G401.6 (cell line): Measurements from ENCODE around the gene ATP1A2.

Source experiments
- FAIRE-seq: peaks from 2 replicates; lab custom pipeline; 2012; peaks lifted over from hg19 to GRCh38; lab: Jason Lieb, UNC

Gene ATP1A2

DNA sequence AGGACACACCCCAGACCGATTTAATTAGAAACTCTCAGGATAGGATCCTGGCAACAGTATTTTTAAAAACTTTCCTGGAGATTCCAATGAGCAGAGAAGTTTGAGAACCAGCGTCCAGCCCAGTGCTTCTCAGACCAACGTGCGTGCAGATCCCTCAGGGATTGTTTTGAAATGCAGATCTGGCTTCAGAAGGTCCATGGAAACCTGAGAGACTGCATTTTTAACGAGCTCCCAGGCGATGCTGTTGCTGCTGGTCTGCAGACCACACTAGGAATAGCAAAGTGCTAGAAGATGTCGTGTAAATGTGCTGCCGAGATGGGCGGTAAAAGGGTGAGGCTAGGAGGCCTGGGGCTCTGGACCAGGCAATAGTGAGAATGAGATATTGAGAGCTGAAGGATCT is 56.4 kb downstream of the ATP1A2 start:
- FAIRE-seq: no peak

DNA sequence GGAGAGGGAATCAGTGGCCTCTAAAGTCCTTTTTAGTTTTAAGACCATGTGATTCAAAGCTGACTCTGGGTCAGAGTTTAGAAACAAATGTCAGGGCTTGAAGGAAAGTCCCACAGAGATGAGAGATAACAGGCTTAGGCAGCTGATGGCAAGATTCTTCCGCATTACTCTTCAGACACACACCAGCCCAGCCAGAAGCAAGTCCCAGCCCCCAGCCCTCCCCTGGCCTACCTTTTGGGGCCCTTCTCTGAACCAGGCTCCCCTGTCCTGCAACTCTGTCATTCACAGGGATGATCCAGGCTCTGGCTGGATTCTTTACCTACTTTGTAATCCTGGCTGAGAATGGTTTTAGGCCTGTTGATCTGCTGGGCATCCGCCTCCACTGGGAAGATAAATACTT is 61.7 kb downstream of the ATP1A2 start:
- no peak for FAIRE-seq

DNA sequence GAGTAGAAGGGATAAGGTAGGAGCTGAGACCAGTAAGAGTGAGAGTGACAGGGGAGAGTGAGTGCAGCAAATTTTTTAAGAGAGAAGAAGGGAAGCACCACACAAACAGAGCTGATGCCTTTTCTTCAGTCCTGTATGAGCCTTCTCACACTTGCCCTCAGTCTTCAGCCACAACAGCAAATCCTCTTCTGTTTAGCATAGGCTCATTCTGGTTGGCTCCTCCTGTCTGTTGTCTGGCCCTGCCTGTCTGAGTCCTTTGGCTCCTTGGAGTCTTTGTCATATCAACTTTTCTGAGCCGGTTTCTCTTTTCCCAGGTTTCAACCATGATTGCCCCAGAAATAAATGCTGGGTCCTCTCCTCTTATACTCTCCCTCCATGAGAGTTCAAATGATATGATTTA is 62.1 kb downstream of the ATP1A2 start:
- FAIRE-seq: no peak

- FAIRE-seq: no peak
Measured at GRCh38 chr1:160178731-160179130, 63.2 kb downstream of the ATP1A2 start.

- FAIRE-seq: no peak
Measured at GRCh38 chr1:160179336-160179735, 63.8 kb downstream of the ATP1A2 start.

- FAIRE-seq: no peak
Measured at GRCh38 chr1:160186246-160186645, 70.7 kb downstream of the ATP1A2 start.

GRCh38 chr1:160186729-160187128 is 71.2 kb downstream of the ATP1A2 start:
- FAIRE-seq: no peak

DNA sequence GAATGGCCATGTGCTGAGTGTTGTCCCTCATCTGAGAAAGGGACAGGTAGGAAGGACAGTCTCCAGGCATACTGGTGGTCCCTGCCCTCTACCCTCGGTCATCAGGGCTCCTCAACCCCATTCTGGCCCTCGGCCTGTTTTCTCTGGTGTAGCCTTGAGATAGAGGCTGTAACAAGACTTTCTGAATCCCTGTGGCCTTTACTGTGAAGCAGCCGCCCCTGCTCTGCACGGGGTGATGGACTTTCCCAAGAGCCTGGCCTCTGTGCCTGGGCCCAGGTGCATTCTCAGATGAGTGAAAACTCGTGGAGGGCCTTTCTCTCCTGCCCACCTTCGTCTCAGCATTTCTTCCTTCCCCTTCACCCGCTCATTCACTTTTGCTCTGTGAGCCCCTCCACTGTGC is 71.8 kb downstream of the ATP1A2 start:
- no peak for FAIRE-seq

- FAIRE-seq: no peak
Measured at GRCh38 chr1:160188341-160188740, 72.8 kb downstream of the ATP1A2 start.

DNA sequence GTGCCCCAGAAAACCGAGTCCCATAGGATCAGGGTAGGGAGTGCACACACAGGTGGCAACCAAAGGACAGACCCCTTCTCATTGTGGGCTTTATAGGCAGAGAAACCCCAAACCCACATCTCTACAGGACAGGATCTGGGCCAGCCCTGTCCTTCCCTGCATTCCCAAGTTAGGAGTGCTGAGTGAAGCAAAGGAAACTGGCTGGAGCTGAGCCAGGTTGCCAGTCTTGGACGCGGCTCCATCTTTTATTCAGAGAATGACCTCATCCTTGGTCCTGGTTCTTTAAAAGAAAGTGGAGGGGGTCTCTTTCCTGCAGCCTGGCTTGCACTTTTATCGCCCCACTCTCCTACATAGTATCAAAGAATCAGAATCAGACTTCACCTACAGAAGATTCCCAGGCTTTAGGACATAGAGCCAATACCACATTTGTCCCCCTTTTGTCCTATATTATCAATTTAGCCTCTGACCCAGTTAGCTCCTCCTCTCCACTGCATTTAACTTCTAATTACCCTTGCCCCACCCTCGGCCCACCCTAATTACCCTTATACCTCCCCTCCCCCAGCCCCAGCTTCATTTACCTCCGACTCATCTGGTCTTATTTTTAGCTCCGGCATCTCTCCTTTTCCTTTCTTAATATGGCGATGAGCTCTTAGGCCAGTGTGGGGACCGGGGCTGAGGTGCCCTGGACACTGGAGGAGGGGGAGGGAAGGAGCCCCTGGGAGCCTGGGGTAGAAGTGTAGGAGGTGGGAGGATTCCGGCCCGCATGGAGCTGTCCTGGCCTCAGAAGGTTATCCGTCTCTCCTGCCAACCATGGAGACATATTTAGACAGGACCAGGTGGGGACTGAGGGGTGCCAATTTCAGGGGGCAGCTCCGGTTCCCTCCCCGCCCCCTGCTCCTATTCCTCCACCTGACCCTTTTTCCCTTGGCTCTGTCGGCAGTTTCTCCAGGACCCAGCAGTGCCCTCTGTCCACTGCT is 74.4 kb downstream of the ATP1A2 start, which contains the start of gene CASQ1:
Gene CASQ1, plus strand, starts transcription at position 927 of the 977 bp plus-strand sequence. CDS start 177 bp downstream, outside the sequence.
- no peak for FAIRE-seq

DNA sequence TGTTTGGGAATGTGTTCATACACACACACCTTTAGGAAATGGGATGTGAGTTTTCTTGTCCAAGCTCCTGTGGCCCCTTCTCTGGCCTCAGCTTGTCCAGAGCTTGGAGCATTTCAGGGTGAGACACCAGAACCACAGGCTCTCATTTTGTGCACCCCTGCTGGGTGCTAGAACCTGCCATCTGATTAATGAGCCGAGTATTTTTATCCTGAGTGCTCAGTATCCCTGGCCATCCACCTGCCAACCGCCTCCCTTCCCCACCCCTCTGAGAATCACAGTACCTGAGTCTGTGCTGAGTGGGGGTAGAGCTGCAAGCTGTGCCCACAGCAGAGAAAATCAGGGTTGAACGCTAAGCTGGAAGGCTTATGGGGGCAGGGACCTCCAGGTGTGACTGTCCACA is 76.2 kb downstream of the ATP1A2 start:
- no peak for FAIRE-seq

DNA sequence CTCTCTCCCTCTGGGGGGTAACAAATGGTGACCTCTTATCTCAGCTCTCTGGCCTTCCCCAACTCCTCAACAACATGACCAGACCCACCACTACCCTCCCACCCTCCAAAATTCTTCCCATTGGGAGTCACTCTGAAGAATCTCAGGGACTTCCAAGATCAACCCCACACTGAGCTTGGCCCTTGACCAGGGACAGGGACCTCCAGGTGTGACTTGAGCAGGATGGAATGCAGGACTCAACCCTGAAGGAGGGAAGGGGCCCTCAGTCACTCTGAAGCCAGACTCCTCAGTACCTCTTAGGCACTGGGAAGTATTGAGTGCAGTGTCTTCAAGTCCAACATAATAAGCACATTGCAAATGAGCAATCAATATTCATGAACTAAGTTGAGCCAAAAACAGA is 76.7 kb downstream of the ATP1A2 start:
- no peak for FAIRE-seq
